Umbilical cord (tissue), 2 donors: ENCODE results near the gene GP2. TPM values are rescaled to one million over a fixed set of nuclear protein-coding genes. Genes with fewer than 3 reads are reported as not detected.
A peak's percentile ranks its signal among the peaks of the same experiment; 100 is the strongest.

Experiments
- DNase-seq: peaks from one replicate; pipeline ENCODE4 v3.0.0-alpha.2; 2015; ENCODE audit warnings: low spot score
- total RNA-seq: library from RNA; depleted of rRNA; stranded (reverse); fragments of >200 nt; gene quantifications from one replicate; pipeline ENCODE4 v1.2.3, GENCODE V29; 2014; ENCODE audit warnings: low replicate concordance; ENCODE audit not compliant: insufficient read depth

Gene GP2
- total RNA-seq, 1 donor from 2014 or later, result not detected

DNA sequence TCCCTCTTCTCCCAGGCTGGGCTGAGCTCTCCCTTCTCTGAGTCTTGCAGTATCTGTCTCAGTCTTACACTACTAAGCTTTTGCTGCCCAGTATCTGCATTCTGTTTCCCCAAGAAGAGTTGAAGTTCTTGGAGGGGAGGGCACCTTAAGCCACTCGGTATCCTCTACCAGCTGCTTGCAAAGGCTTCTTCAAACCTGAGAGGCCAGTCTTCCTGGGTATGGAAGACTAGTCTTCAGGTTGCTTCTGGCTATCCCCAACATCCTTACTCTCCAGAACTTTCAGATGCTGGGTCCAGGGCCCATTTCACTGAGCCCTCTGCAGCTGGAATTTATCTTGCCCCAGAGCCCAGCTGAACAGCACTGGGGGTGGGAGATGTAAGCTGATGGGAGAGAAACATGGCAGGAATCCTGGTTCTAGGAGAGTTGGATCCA is 20.1 kb downstream of the GP2 start:
- DNase-seq, result no peak

GRCh38 chr16:20306401-20306800 is 20.9 kb downstream of the GP2 start:
- no peak for DNase-seq

GRCh38 chr16:20303012-20303411 is 24.3 kb downstream of the GP2 start:
- DNase-seq, result no peak

GRCh38 chr16:20302389-20302788 is 24.9 kb downstream of the GP2 start:
- DNase-seq, result no peak

GRCh38 chr16:20301840-20302239 is 25.5 kb downstream of the GP2 start:
- DNase-seq, result no peak

DNA sequence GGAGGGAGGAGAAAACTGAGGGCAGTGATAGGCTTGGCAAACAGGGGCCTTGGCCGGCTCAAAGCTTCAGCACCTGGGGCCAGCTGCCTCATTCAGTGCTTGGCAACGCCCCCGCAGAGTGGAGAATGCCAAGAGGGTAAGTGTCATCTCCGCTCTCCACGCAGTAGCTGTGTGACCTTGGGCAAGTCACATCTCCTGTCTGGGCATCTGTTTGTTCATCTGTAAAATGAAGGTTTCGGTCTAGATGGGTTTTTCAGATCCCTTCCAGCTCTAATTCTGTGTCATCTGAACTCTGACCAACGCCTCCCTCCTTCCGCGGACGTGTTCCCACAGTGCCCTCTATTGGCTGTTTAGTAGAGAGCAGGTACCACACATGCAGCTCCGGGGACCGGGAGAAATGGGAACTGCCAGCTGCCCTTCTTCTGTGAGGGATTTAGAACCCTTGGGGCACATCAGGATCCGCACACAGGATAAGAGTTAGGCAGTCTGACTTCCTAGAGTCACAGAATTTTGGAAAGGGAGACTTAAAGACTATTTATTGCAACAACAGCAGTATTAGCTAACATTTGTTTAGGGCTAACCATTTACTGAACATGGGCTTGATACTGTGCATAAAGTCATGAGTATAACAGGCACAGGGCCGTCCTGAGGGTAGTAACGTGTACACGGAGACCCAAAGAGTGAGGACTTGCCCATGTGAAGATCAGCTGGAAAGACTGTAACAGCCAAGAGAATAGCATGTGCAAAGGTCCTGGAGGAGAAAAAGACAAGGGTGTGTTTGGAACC is 26.8 kb downstream of the GP2 start:
- peak; percentile 3 for DNase-seq

DNA sequence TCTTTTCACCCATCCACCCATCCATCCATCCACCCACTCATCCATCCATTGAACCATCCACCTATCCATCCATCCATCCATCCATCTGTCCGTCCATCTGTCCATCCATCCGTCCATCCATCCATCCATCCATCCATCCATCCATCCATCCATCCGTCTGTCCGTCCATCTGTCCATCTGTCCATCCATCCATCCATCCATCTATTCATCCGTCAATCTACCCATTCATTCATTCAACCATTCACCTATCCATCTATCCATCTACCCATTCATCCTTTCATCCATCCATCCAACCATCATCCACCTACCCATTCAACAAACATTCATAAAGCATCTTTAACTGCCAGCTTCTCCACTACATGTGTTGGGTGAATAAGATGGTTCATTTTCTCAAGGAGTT is 28.9 kb downstream of the GP2 start:
- DNase-seq, result no peak

DNA sequence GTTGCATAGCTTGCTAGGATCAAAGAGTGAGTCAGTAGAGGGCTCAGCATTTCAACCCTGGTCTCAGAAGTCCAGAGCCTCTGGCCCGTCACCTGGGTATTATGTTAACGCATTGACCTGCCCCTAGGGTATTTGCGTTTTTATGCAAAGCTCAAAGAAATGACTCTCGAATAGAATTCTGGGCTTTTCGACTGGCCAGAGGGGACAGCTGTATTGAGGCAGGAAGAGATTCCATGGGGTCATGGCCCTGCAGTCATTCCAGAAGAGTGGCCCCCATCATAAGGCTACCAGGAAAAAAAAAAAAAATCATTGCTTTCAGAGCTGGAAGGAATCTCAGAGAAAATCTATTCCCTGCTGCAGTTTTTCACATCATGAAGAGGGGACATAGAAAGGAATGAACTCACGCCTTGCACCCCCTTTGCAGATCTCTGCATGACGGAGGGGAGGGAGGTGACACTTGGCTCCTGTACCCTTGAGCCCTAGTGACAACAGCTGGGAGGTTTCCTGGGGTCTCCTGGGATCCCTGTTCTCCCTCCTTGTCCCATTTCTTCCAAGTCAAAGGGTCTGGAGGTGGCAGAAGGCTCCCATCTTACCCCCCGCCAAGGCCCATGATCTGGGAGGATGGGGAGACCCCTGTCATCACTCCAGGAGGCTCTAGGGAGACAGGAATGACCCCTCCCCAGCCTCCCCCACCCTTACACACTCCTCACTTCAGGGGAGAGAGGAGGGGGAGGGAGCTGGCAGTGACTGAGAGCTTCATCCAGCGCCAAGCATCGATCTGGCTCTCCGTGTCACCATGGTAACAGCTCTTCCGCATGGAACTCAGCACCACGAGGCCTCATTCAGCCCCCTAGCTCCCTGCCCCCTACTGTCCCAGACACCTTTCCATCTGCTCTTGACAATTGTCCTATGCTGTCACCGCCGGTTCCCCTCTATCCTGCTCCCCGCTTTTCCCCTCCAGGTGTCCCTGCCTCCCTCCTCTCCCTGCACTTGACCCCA is 35.8 kb downstream of the GP2 start:
- no peak for DNase-seq

DNA sequence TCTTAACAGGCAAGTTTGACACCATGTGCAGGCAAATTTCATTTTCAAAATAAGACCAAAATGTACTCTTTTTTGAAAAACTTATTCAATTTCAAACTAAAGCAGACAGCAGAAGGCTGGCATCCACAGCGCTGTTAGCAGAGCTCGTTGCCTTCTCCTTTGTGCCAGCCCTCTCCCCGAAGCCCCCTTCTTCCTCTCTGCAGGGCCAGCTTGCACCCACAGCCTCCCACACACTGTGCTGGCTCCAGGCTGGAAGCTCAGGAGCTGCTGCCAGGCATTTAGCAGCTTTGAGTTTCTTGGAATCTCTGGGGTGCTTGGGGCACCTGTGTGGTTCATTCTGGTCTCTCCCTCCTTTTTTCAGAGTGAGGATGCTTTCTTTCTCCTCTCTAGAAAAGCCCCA is 37.7 kb downstream of the GP2 start:
- no peak for DNase-seq

GRCh38 chr16:20285993-20286499 is 41.3 kb downstream of the GP2 start:
- DNase-seq, result no peak

DNA sequence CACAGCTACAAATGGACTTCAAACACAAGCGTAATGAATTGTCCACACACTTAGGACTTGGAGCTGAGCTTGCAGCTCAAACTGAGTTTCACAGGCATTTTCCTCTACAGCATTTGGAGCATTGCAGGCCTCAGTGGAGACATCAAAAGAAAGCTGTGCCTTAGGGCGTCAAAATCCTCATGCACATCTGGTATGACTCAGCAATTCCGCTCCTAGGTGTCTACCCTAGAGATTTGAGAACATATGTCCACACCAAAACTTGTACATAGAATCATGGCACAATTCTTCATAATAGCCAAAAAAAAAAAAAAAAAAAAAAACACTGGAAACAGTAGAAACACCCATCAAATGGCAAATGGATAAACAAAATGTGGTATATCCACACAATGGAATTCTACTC is 47.1 kb downstream of the GP2 start:
- DNase-seq, result no peak

GRCh38 chr16:20271893-20272292 is 55.4 kb downstream of the GP2 start:
- no peak for DNase-seq

DNA sequence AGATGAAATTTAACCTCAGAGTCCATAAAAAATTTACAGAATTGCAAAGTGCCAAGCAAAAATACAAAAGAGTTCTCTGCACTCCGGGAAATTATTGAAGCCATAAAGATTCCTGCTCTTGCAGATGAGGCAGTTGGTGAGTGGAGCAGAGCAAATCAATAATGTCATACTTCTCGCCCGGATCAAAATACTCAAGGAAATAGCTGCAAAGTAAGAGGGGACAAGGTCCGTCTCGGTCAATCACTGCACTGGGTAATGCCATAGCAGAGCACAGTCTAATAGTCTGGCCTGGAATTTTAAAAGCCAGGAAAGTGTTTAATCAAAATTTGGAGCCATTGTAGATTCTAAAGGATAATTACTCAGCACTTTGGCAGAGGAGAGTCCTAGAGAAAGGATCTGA is 58.9 kb downstream of the GP2 start:
- DNase-seq, result no peak

DNA sequence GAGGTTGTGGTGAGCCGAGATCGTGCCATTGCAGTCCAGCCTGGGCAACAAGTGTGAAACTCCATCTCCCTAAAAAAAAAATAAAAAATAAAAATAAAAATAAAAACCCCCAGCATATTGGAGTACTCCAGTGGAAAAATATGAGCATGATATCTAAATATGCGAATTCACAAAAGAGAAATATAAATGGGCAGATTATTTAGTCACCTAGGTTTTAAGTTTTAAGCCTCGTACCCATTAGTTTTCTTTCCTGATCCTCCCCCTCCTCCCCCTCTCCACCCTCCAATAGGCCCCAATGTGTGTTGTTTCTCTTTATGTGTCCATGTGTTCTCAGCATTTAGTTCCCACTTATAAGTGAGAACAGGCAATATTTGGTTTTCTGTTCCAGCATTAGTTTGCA is 62.3 kb downstream of the GP2 start:
- DNase-seq, result no peak

- DNase-seq, result no peak
Observed at GRCh38 chr16:20263138-20263855, 64.0 kb downstream of the GP2 start.

DNA sequence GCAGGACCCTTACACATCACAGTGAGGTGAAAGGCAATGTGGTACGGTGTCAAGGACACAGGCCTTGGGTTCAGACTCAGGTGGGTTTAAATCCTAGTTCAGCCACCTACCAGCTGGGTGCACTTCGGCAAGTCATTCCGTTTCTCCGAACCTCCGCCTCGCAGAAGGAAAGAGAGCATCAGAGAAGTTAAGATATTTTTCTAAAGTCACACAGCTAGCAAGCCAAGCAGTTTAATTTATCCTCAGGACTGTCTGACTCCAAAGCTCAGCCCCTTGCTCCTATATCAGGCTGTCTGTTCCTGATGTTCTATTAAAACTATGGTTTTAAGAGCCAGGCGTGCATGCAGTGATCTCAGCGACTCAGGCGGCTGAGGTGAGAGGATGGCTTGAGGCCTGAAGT is 65.1 kb downstream of the GP2 start:
- DNase-seq, result no peak

DNA sequence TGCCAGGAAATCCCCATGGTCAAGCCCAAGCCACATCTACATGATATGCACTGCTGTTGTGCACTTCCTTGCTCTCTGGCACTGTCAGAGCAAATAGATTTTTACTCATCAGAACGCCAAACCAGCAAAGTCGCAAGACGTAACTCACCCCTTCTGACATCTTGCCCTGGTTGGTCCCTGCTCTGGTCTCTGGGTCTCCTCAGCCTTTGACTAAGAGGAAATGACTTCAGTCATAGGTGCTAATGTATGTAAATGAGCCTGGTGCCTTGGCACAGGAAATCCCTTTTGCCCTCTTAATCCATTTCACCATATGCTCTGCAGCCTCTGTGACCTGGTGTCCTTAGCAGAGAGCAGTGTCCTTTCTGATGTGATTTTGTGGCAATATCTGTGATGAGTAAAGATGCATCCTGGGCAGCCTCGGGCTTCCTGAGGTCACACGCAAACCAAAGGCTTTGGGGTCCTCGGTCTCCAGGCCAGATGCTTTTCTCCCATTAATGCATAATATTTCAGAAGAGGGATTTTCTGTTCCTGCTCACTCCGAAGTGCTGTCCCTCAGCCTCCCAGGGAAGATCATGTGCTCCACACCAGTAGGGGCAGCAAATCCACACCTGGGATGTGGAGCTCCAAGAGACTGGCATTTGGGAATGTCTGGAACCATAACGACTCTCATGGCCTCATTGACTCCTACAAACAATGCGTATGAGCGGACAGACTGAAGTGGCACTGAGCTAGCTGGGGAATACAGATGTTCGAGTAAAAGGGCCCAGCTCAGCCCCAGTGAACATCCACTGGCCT is 66.9 kb downstream of the GP2 start:
- DNase-seq, result no peak
